Kidney capillary endothelial cell (primary cell): ENCODE measurements around the gene SURF4.

ENCODE experiments used
- DNase-seq: peaks from one replicate; pipeline ENCODE4 v3.0.0-alpha.2; 2018; ENCODE audit warnings: low spot score

SURF4 gene

DNA sequence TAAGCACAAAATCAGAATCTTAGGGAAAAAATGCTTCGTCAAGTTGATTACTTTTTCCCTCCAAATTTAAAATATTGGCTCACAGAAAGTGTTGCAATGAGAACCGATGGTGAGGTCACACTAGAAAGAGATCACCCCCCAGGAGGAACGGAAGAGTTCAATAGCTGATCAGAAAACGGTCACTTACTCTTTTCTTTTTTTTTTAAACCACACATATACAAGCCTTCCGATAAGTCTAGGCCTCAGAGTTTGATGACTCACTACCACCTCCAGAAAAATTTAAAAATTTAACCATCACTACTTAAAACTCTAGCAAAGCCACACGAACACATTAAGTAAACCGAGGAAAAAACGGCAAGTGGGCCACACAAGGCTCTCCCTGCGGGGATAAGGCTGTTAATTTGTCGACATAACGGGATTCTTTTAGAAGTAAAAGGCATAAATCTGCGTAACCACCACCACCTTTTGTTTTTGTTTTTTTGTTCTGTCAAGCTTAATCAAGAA lies 1.2 kb downstream of the SURF4 start:
- DNase-seq = no peak

DNA sequence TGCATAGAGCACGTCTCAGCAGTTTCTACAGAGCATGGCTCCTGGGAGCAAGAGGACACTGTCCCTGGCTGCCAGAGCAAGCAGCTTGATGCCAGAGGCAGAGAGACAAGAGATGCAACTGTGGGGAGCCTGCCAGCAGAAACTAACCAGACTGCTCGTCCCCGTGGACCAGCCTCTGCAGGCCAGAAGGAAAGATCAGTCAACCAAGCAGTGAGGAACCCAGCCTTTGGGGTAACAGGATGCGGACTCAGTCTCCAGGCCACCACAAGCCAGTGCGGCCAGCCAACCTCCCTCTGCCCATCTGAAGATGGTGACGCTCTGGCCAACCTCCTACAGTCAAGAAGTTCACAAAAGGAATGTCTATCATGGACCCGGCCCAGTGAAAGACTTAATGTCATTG lies 3.7 kb downstream of the SURF4 start:
- DNase-seq = no peak

- no peak for DNase-seq
Measured at GRCh38 chr9:133371261-133371711, 4.6 kb downstream of the SURF4 start.

- no peak for DNase-seq
Measured at GRCh38 chr9:133370685-133371084, 5.2 kb downstream of the SURF4 start.

DNA sequence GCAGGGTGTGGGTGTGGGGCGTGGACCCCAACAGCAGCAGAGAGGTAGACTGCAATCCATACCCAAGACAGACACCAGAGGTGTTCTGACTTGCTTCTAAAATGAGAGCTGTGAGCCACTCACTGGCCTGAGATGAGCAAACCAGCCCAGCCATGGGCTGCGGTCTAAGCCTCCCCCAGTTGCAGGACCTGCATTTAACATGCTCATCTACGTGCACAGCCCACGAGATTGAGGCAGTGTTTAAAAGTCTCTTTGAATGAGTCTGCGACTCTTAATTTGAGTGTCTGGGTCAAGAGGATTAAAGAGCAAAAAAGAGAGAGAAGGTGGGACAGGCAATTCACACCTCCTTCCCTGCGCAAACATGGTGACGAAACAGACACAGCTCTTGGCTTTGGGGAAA lies 5.9 kb downstream of the SURF4 start:
- DNase-seq = no peak

DNA sequence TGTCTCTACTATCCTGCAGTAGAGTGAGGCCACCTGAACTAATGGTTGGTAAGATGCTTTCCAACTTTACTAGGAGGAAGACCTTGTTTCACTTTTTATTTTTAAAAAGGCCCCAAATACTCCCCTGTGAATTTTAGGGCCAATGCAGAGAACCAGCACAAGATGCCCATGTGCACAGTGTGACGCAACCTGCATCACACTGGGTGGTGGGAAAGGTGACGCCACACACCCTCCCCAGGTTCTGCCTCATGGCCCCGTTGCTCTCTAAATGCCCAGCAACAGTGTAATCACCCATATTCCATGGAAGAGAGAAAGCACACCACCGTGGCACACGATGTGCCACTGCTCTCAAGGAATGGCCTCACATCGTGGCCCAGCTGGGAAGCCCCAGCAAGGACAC lies 6.4 kb downstream of the SURF4 start:
- DNase-seq = no peak

DNA sequence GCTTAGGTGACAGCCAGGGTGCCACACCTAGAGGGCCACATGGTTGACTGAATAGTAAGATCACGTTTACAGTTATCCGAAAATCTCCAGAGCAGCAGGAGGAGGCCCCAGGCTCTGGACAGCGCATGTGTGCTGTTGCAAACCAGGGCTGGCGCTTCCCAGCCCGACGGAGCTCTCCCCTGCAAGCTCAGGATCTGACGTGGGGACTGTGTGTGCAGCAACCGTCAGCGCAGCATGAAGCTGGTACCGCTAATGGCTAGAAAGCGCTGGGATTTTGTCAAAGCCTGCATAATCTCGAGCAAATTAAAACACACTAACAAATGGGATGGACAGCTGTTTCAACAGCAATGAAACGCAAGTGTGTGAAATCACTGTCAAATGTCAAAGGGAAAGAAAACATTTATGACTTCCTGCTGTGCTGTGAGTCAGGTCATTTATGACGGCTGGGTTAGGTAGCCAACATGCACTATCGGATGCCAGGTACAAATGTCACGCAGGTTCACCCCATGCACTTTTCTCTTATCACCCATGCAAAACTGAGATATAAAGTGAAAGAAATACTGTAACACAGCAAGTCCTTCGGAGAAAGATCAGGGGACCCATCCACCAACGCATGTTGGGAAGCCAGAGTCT lies 7.5 kb downstream of the SURF4 start:
- no peak for DNase-seq

- no peak for DNase-seq
Measured at GRCh38 chr9:133367778-133368177, 8.1 kb downstream of the SURF4 start.

- no peak for DNase-seq
Measured at GRCh38 chr9:133367221-133367620, 8.6 kb downstream of the SURF4 start.

- DNase-seq = no peak
Measured at GRCh38 chr9:133366435-133366834, 9.4 kb downstream of the SURF4 start.

- no peak for DNase-seq
Measured at GRCh38 chr9:133362359-133363044, 13.4 kb downstream of the SURF4 start.

DNA sequence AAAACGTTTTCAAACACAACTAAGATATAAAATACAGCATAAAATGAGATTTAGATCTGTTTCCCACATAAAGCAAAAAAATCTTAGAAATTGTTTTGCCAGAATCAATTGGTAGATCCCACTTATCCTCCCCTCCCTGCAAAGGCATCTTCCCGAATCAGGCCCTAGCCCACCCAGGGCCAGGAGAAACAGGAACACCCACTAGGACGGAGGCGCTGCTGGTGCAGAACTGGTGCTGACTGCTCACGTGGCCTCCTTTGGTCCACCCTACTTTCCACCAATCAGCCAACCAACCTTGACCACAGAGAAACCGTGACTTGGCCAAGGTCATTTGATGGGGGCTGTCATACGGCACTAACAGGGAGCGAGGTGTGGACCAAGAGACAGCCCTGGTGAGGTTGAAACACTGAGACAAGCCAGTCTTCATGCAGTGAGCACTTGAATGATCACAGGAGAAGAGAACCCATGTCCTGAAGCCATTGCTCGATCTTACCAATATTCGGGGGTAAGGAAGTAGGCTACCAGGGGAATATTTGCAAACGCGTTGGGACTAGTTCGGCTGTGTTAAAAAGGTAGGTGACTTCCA lies 14.3 kb downstream of the SURF4 start:
- DNase-seq = no peak

DNA sequence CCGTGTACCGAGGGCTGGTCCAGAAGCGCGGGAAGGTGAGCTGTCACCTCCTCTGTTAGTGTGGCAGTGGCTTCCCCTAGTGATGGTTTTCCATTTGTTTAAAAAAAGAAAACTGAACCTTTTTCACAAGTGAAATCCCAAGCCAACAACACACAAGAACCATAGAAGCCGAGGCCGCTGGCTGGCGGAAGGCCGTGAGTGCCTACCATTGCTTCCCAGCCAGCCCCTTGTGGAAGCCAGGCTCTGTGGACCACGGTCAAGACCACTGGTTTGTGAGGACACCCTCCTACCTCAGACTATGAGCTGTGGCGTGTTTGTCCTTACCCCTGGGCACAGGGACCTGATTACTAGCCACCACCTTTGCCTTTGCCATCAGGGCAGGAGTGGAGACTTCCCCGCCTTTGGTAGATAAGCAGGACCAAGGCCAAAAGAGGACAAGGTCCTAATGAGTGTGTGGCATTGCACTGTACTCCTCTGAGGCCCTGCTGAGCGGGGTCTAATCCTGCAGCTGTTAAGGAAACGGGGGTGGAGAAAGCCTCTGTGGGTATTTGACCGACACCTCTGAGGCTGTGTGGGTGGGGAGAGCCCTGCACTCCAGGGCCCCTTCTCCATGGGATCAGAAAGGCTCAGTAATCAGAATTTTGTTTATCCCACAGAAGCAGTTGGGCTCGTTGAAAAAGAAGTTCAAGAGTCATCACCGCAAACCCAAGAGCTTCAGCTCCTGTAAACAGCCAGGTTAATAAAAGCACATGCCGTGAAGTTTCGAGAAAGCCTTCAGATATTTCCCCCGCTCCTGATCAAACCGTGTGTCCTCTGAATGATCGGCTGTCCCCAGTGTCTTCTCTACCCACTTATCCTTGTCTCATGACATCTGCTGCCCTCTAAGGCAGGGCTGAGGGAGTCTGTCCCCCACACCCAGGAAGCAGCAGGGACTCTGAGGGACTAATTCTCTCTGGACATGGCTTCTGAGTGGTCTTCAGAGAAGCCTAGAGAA lies 15.2 kb downstream of the SURF4 start:
- DNase-seq = no peak

DNA sequence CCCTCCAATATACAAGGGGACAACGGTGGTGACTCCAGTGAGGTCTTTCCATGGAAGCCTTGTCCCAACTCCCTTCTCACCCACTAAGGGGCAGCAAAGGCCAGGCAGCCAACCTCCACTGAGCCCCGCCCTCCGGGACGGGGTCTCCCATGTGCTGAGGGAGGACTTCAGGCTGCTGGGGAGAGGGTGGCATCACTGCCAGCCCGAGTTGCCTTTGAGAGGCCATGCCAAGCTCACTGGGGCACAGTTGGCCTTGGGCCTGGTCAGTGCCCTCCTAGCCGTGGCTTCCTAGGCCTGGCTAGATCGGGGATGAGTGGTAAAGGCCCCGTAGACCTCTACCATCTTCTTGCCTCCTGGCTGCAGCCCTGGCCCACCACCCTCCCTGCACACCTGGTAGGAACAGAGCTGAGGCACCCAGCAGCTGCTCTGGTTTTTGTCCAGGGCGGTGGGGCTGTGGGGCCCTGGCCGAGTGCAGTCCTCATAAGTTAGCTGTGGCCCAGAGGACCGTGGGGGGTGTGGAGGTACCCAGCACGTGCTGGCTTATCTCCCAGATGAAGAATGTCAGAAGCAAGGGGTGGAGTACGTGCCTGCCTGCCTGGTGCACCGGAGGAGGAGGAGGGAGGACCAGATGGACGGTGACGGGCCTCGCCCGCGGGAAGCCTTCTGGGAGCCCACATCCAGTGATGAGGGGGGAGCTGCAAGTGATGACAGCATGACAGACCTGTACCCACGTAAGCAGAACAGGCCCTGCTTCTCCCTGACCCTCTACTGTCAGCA lies 16.3 kb downstream of the SURF4 start:
- no peak for DNase-seq

- no peak for DNase-seq
Measured at GRCh38 chr9:133357656-133358055, 18.2 kb downstream of the SURF4 start.

DNA sequence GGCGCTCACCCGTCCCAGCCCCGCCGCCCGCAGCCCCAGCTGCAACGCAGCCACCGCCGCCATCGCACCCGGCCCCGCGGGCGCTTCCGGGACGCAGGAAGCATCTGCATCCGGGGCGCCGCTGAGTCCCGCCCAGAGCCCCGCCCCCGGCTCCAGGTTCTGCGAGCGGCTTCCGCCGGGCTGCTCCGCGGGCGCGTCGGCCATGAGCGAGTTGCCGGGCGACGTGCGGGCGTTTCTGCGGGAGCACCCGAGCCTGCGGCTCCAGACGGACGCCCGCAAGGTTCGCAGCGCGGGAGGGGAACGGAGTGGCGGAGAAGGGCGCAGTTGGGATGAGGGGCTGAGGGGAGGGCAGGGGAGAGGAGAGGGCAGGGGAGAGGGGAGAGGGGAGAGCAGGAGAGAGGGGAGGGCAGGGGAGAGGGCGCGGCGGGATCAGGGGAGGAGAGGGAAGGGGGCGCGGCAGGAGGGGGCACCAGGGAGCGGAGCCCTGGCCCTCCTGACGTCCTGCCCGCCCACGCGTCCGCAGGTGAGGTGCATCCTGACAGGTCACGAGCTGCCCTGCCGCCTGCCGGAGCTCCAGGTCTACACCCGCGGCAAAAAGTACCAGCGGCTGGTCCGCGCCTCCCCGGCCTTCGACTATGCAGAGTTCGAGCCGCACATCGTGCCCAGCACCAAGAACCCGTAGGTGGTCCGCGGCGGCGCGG lies 19.3 kb downstream of the SURF4 start, which contains the start of the genes SURF1 and SURF2:
TSS of gene SURF1 (minus strand) at position 97 of the 701 bp plus-strand sequence. CDS start at position 63, 34 bp downstream.
TSS of gene SURF2 (plus strand) at position 160 of the 701 bp plus-strand sequence. CDS start at position 203, 43 bp downstream.
- peak; percentile 66 for DNase-seq

DNA sequence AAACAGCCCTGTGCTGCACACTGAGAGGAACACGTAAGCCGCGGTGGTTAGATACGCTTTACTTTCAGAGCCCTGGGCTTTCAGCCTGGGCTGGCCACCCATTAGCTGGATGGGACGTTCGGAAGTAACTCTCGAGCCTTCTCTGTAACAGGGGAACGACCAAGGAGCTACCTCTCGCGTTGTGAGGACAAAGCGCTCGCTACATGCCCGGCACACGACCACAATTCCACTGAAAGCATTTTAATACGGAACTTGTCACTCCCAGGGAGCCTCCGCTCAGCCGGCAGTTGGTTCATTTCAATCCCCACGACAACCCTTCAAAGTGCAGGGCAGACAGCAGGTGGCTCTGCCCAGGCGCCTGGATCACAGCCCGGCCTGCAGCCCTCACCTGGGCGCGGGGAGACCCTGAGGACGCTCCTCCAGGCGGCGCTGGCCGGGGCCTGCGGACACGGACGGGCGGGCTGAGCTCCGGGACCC lies 19.9 kb downstream of the SURF4 start:
- no peak for DNase-seq

GRCh38 chr9:133354766-133355165 lies 21.1 kb downstream of the SURF4 start:
- DNase-seq = no peak

DNA sequence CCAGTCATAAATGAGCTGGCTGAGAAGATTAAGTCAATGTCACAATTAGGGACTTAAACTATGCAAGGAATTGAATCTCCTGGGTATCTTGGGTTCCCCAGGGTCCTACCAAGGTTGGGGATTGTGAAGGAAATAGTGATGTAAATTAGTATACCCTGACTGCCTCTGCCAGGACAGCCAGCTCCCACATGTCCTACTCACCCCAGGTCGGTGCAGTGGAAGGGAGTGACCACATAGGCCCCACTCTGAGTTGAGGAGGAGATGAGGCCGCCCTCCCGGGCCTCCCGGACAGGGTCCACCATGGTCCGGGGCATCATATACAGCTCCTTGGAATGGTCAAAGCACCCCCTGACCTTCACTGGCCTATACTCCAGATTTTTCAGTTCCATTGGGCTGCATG lies 22.3 kb downstream of the SURF4 start:
- DNase-seq = no peak

DNA sequence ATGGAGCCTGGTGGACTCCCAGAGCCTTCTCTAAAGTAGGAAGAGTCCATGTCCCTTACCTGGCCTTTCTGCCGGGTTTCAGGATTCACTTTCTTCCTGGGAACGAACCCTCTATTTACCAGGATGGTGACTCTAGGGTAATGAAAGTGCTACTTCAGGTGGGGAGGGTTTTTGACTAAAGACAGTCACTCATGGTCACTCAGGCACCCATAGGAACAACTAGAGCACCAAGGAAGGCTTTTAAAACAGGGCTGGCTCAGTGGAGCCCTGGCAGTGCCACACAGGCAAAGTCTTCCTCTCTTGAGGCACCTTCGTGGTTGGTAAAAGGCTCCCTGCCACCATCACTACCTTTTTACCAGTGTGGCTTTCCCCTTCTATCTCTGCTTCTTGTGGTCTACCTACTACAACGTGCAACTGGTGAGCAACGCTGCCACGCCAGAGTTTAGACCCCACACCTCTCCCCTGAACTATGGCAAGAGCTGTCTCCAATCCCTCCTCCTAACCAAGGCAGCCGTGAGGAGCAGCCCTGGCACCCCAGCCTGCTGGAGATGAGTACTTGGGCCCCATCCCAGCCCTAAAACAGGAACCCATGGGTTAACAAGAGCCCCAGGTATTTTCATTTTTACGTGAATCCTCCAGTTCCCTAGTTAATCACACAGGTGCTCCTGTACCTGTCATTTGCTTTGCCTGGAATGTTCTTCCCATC lies 23.1 kb downstream of the SURF4 start:
- no peak for DNase-seq
